Dermis lymphatic vessel endothelial cell (primary cell): ENCODE measurements around the gene PCDHB3. TPM values are rescaled to one million over a fixed set of nuclear protein-coding genes. Genes with fewer than 3 reads are reported as not detected.

ENCODE experiments used
- total RNA-seq: library from RNA; depleted of rRNA; stranded (reverse); fragments of >200 nt; gene quantifications from 2 replicates; pipeline ENCODE4 v1.2.1, GENCODE V29; 2014

Gene PCDHB3
- 0.22 and 0.69 TPM in 2 replicates for total RNA-seq

DNA sequence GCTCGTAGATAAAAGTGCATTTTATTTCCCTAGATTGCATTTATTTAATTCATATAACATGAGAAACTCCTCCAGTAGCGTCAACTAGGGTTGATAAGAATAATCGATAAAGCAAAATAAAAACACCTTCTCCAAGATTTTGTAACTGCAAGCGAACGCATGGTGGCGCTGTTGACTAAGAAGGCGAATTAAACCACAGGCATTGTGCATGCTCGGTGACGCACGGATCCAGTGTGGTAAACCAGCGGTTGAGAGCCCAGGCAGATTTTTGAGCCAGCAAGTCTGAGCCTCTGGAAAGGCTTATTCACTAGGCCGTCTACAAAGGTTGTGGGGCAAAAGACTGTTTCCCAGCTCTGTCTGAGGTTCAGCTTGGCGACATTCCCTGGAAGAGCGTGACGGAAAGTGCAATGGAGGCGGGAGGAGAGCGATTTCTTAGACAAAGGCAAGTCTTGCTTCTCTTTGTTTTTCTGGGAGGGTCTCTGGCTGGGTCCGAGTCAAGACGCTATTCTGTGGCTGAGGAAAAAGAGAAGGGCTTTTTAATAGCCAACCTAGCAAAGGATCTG, at the start of gene PCDHB3:
PCDHB3 (plus strand) TSS at position 231 of the 563 bp plus-strand sequence; CDS start at position 408, 177 bp downstream.

DNA sequence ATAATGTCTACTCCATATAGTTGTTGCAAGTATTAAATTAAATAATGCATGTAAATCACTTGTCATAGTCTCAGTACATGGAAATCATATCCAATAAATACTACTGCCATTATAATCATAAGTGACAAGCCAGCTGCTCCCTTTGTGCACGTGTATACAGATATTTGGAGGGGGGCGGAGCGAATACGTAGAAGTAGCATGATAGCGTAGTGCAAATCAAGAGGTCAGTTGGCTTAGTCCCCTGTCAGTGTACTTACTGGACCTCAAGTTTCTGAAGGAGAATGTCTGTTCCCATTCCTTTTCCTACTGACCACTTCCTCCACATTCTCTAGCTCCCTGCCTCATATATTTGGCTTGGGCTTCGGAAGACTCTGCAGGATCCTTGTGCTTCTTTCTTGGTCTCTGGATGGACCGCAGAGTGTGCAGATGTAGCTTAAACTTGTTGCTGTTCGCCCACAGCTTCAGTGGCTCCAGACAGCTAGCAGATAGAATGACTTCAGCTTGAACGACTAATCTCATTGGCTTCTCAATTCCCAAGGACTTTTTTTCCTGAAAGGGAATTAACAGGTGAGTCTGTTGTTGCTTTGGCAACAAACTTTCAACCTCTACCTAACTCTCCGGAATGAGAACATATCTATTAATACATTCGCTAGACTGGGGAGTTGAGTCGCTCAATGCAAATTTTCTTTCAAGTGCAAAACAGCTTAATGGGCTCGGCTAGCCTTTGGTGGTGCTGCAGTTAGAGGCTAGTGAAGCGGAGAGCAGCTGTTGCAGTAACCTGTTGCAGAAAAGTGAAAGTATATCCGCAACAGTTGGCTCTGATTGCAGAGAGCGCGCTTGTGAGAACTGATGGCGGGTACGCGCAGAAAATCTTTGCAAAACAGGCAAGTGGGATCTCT, 49.4 kb upstream of the PCDHB3 start, which contains the start of gene PCDHB1:
PCDHB1 (plus strand) TSS at position 753 of the 899 bp plus-strand sequence; CDS start at position 850, 97 bp downstream.

DNA sequence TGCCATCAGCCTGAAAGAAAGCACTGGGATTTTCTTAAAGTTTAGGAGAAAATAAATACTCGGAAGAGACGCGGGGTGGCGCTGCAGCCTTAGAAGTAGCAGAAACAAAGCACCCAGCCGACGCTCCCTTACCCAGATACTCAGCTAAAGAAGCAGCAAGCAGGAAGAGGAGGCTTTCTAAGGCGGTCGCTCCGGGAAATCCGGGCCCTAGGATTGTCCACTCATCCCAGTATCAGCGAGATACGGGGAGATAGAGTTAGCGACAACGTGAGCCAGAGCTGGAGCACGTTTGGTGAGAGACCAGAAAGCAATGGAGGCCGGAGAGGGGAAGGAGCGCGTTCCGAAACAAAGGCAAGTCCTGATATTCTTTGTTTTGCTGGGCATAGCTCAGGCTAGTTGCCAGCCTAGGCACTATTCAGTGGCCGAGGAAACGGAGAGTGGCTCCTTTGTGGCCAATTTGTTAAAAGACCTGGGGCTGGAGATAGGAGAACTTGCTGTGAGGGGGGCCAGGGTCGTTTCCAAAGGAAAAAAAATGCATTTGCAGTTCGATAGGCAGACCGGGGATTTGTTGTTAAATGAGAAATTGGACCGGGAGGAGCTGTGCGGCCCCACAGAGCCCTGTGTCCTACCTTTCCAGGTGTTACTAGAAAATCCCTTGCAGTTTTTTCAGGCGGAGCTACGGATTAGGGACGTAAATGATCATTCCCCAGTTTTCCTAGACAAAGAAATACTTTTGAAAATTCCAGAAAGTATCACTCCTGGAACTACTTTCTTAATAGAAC, 5.6 kb upstream of the PCDHB3 start, which contains the start of gene PCDHB2:
PCDHB2 (plus strand) TSS at position 135 of the 782 bp plus-strand sequence; CDS start at position 311, 176 bp downstream.

DNA sequence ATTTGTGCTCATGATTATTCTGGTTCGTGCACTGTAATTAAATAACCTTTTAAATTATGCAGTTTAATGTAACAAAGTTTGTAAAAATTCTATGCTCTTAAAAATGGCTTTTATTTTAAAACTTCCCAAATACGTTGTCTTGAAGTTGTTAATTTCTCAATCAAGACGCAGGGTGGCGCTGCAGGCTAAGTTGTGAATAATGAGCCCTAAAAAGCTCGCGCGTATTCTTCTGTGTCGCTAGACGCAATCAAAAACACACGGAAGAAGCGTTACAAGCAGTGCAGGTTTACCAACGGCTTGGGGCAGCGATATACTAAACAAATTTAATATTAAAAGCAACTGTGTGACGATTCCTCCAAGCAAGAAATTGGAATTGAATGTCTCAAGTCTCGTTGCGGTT, 21.3 kb downstream of the PCDHB3 start, which contains the start of gene PCDHB4:
PCDHB4 (plus strand) TSS at position 256 of the 400 bp plus-strand sequence. CDS start 181 bp downstream, outside the sequence.

DNA sequence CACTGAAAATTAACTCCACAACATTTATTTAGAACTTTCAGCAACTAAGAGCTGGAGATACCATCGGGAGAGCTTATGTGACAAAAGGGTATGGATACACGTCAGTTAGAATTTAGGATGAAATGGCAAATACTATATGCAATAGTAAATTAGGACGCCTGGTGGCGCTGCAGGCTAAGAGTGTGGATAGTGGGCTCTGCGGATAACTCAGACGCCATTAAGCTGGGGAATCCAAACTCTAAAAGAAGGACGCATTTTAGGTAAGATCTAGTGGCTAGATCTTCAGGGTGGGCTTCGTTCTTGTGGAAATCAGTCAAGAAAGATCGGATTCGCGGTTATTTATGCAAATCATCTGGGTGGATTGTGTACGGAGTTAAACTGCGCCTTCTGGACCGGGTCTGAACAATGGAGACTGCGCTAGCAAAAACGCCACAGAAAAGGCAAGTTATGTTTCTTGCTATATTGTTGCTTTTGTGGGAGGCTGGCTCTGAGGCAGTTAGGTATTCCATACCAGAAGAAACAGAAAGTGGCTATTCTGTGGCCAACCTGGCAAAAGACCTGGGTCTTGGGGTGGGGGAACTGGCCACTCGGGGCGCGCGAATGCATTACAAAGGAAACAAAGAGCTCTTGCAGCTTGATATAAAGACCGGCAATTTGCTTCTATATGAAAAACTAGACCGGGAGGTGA, 34.9 kb downstream of the PCDHB3 start, which contains the start of gene PCDHB5:
PCDHB5 (plus strand) TSS at position 177 of the 688 bp plus-strand sequence; CDS start at position 406, 229 bp downstream.

DNA sequence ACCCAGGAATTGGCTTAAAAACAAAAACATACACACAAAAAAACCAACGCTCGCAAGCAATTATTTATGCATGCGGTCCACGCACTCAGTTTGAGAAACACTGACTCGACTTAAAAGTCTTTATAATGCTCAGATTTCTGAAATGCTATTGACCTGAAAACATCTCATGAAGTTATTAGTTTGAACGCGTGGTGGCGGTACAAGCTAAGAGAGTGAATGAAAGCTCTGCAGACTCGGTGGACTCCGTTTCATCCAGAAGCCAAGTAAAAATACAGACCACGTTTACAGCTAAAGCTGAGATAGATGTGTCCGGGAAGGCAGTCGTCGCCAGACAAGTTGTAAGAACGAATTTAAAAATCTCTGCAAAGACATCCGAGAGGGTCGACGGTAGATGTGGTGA, 49.5 kb downstream of the PCDHB3 start, which contains the start of gene PCDHB6:
PCDHB6 (plus strand) TSS at position 246 of the 400 bp plus-strand sequence. CDS start 201 bp downstream, outside the sequence.

Other genes with a start within 250 kb of the PCDHB3 start
- under 0.01 and 0.09 TPM in 2 replicates for gene PCDHA10, start 244.6 kb upstream of the PCDHB3 start, total RNA-seq
- under 0.01 and 0.09 TPM in 2 replicates for gene PCDHA11, start 231.5 kb upstream of the PCDHB3 start, total RNA-seq
- gene PCDHA12, start 225.2 kb upstream of the PCDHB3 start, total RNA-seq: under 0.01 TPM in 1 of 2 replicates, not detected in the other
- 0.09 TPM in 1 of 2 replicates, not detected in the other for gene PCDHA13, start 218.3 kb upstream of the PCDHB3 start, total RNA-seq
- 0.09 and 0.11 TPM in 2 replicates for gene PCDHAC1, start 174.2 kb upstream of the PCDHB3 start, total RNA-seq
- 0.11 and 0.17 TPM in 2 replicates for gene PCDHAC2, start 134.0 kb upstream of the PCDHB3 start, total RNA-seq
- gene PCDHB1, start 49.1 kb upstream of the PCDHB3 start, total RNA-seq: not detected in 2 replicates
- gene PCDHB2, start 5.9 kb upstream of the PCDHB3 start, total RNA-seq: 0.22 and 1.7 TPM in 2 replicates
- gene PCDHB4, start 21.3 kb downstream of the PCDHB3 start, total RNA-seq: 0.09 and 0.22 TPM in 2 replicates
- 0.43 and 0.87 TPM in 2 replicates for gene PCDHB5, start 34.7 kb downstream of the PCDHB3 start, total RNA-seq
- 0.09 and 0.11 TPM in 2 replicates for gene PCDHB6, start 49.6 kb downstream of the PCDHB3 start, total RNA-seq
- 0.87 and 1.8 TPM in 2 replicates for gene PCDHB7, start 72.2 kb downstream of the PCDHB3 start, total RNA-seq
- 0.43 and 0.65 TPM in 2 replicates for gene PCDHB8, start 77.3 kb downstream of the PCDHB3 start, total RNA-seq
- 0.33 and 0.69 TPM in 2 replicates for gene PCDHB16, start 81.9 kb downstream of the PCDHB3 start, total RNA-seq
- 0.22 and 0.26 TPM in 2 replicates for gene PCDHB9, start 86.7 kb downstream of the PCDHB3 start, total RNA-seq
- 0.98 and 1.0 TPM in 2 replicates for gene PCDHB10, start 91.9 kb downstream of the PCDHB3 start, total RNA-seq
- 0.43 and 0.77 TPM in 2 replicates for gene PCDHB11, start 99.2 kb downstream of the PCDHB3 start, total RNA-seq
- gene PCDHB12, start 108.2 kb downstream of the PCDHB3 start, total RNA-seq: 0.33 and 0.60 TPM in 2 replicates
- gene PCDHB13, start 113.4 kb downstream of the PCDHB3 start, total RNA-seq: 1.1 and 1.3 TPM in 2 replicates
- 0.86 and 0.98 TPM in 2 replicates for gene PCDHB14, start 122.9 kb downstream of the PCDHB3 start, total RNA-seq
- gene PCDHB15, start 144.9 kb downstream of the PCDHB3 start, total RNA-seq: 0.43 and 0.86 TPM in 2 replicates
- gene SLC25A2, start 203.6 kb downstream of the PCDHB3 start, total RNA-seq: 0.09 and 0.22 TPM in 2 replicates
- gene TAF7, start 220.3 kb downstream of the PCDHB3 start, total RNA-seq: 78.7 and 81.5 TPM in 2 replicates
- 0.34 and 0.43 TPM in 2 replicates for gene PCDHGA1, start 230.0 kb downstream of the PCDHB3 start, total RNA-seq
- 0.86 and 1.1 TPM in 2 replicates for gene PCDHGA2, start 238.3 kb downstream of the PCDHB3 start, total RNA-seq
- 0.54 and 0.69 TPM in 2 replicates for gene PCDHGA3, start 243.4 kb downstream of the PCDHB3 start, total RNA-seq
- 0.76 and 1.6 TPM in 2 replicates for gene PCDHGB1, start 249.6 kb downstream of the PCDHB3 start, total RNA-seq